Mucosa of rectum (tissue), 2 donors: ENCODE results near the gene TBX2.
"Not testable (repeated sequence)": the region's sequence is repeated elsewhere in the genome, so short reads cannot be mapped to it uniquely, and the experiment has no call there.

Source experiments
- H3K27ac ChIP-seq, 2 donors: one replicate each; pipeline ENCODE4 v1.7.0; 2013; ENCODE audit warnings: inconsistent platforms in 2 of 2, low read depth in 2 of 2, low read length in 2 of 2
- H3K27me3 ChIP-seq, 2 donors: one replicate each; pipeline ENCODE4 v1.7.0; 2013; ENCODE audit warnings: low read length in 2 of 2; ENCODE audit not compliant: control insufficient read depth in 2 of 2, insufficient read depth in 2 of 2
- H3K36me3 ChIP-seq, 2 donors: one replicate each; pipeline ENCODE4 v1.7.0; 2013; ENCODE audit warnings: low read length in 2 of 2; ENCODE audit not compliant: control insufficient read depth in 2 of 2, insufficient read depth in 2 of 2
- H3K4me1 ChIP-seq, 2 donors: one replicate each; pipeline ENCODE4 v1.7.0; 2013; ENCODE audit warnings: low read length in 2 of 2, mild to moderate bottlenecking in 1 of 2; ENCODE audit not compliant: control insufficient read depth in 2 of 2, insufficient read depth in 2 of 2
- H3K4me3 ChIP-seq, 2 donors: one replicate each; pipeline ENCODE4 v1.7.0; 2013; ENCODE audit warnings: low read length in 2 of 2
- H3K9ac ChIP-seq, 2 donors: one replicate each; pipeline ENCODE4 v1.7.0; 2013; ENCODE audit warnings: low read length in 2 of 2, low read depth in 1 of 2, mild to moderate bottlenecking in 1 of 2
- H3K9me3 ChIP-seq, 2 donors: one replicate each; pipeline ENCODE4 v1.7.0; 2013; ENCODE audit warnings: low read length in 2 of 2; ENCODE audit not compliant: control insufficient read depth in 2 of 2
- donor health status: healthy.
- donor health status: Normal muscosa, but diverticular disease.

Gene TBX2

DNA sequence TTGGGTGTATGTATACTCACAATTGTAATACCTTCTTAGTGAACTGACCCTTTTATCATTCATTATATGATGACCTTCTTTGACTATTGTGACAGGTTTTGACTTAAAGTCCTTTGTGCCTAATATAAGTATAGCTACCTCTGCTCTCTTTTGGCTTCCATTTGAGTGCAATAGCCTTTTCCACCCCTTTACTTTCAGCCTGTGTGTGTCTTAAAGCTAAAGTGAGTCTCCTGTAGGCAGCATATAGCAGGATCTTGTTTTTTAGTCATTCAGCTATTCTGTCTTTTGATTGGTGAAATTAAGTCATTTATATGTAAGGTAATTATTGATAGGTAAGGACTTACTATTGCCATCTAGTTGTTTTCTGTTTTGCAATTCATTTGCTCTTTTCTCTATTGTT lies 36.6 kb downstream of the TBX2 start:
- Histone ChIP-seq H3K27me3 (no peaks in the 10 kb centered on the region), H3K9me3 (peaks cover 0 to 4% of the 10 kb centered on the region in 2 donors), H3K4me1 (no peaks in the 10 kb centered on the region), H3K9ac (no peak overlapping the region), H3K27ac (no peak overlapping the region), H3K4me3 (no peak overlapping the region), H3K36me3 (no peaks in the 10 kb centered on the region)

DNA sequence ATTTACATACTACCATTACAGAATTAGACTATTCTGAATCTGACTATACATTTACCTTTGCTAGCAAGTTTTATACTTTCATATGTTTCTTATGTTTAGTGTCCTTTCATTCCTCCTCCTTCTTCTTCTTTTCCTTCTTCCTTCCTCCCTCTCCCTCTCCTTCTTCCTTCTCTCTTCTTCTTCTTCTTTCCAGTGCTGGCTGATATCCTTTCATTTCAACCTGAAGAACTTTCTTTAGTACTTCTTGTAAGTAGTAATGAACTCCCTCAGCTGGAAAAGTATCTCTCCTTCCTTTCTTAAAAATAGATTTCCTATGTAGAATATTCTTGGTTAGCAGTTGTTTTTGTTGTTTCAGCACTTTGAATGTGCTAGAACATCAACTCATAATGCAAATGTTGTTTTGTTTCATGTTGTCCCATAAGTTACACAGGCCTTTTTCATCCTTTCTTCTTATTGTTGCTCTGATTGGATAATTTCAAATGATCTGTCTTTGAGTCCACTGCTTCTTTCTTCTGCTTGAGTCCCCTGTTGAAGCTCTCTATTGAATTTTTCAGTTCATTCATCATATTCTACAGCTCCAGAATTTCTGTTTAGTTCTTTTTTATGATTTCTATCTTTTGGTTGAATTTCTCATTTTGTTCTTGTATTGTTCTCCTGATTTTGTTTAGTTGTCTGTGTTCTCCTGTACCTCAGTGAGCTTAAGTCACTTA lies 37.5 kb downstream of the TBX2 start:
- Histone ChIP-seq H3K4me1 (no peaks in the 10 kb centered on the region), H3K27ac (no peak overlapping the region), H3K9me3 (peaks cover 0 to 4% of the 10 kb centered on the region in 2 donors), H3K9ac (no peak overlapping the region), H3K4me3 (no peak overlapping the region), H3K36me3 (no peaks in the 10 kb centered on the region), H3K27me3 (no peaks in the 10 kb centered on the region)

DNA sequence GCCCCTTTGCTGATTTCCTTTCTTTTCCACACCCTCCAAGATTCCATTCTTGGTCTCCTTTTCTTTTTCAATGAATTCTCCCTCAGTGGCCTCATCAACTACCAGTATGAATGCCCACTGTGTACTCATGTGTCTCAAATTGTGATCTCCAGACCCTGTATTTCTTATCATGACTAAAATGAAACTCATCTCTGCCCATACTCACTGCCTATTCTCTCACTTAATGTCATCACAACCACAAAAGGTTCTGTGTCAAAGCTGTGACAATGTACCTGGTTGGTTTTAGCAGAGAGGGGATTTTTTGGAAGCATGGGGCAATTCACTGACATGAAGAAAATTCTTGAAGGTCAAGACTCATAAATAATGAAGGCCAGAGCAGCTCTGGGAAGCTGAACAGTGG lies 41.1 kb downstream of the TBX2 start:
- H3K4me1 ChIP-seq, result peaks cover 0 to 3% of the 10 kb centered on the region in 2 donors
- H3K36me3 ChIP-seq, result no peaks in the 10 kb centered on the region
- H3K9me3 ChIP-seq, result peaks cover 0 to 4% of the 10 kb centered on the region in 2 donors
- no peak overlapping the region for H3K9ac ChIP-seq
- H3K4me3 ChIP-seq, result no peak overlapping the region
- H3K27me3 ChIP-seq, result no peaks in the 10 kb centered on the region
- no peak overlapping the region for H3K27ac ChIP-seq

- H3K4me3 ChIP-seq, H3K27ac ChIP-seq, H3K9ac ChIP-seq, H3K36me3 ChIP-seq, H3K9me3 ChIP-seq, H3K27me3 ChIP-seq, H3K4me1 ChIP-seq: not testable (repeated sequence)
Observed at GRCh38 chr17:61441507-61441906, 41.9 kb downstream of the TBX2 start.

GRCh38 chr17:61442136-61442775 lies 42.6 kb downstream of the TBX2 start:
- Histone ChIP-seq H3K27me3 (no peaks in the 10 kb centered on the region), H3K36me3 (no peaks in the 10 kb centered on the region), H3K9me3 (no peaks in the 10 kb centered on the region), H3K27ac (no peak overlapping the region), H3K4me3 (no peak overlapping the region), H3K9ac (no peak overlapping the region), H3K4me1 (peaks cover 0 to 3% of the 10 kb centered on the region in 2 donors)

DNA sequence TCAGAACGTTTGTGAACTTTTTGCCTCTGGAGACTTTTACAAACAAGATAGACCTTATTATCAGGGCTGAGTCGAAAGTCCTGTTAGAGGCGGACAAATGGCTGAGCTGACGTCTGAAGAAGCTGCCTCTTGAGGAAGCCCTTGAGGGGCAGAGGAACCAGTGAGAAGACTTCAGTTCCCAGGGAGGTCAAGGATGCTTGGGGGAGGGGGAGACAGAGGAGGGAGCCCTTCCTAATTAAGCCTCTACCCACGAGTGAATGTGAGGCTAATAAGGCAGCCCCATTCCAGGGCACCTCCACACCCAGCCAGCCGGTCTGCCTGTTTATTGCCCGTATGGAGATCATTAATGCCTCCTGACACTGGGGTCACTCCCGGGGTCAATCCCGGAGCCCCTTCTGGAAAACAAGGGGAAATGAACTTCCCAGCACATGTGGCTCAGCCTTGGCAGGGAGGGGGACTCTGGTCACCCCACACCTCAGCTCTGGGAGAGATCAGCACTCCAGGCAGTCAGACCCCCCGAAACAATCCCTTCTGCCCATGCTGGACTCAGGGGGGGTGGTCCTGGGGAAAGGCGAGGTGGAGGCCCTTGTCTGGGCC lies 43.3 kb downstream of the TBX2 start:
- Histone ChIP-seq H3K9me3 (no peaks in the 10 kb centered on the region), H3K9ac (no peak overlapping the region), H3K4me1 (peaks cover 0 to 3% of the 10 kb centered on the region in 2 donors), H3K27ac (no peak overlapping the region), H3K4me3 (no peak overlapping the region), H3K27me3 (no peaks in the 10 kb centered on the region), H3K36me3 (no peaks in the 10 kb centered on the region)

- Histone ChIP-seq H3K27me3 (peaks cover 0 to 5% of the 10 kb centered on the region in 2 donors), H3K9me3 (no peaks in the 10 kb centered on the region), H3K9ac (no peak overlapping the region), H3K4me1 (peaks cover 0 to 3% of the 10 kb centered on the region in 2 donors), H3K4me3 (no peak overlapping the region), H3K36me3 (no peaks in the 10 kb centered on the region), H3K27ac (no peak overlapping the region)
Observed at GRCh38 chr17:61443475-61443882, 43.8 kb downstream of the TBX2 start.

GRCh38 chr17:61444075-61444474 lies 44.4 kb downstream of the TBX2 start:
- Histone ChIP-seq H3K4me3 (no peak overlapping the region), H3K9ac (no peak overlapping the region), H3K27ac (no peak overlapping the region), H3K36me3 (no peaks in the 10 kb centered on the region), H3K27me3 (peaks cover 0 to 5% of the 10 kb centered on the region in 2 donors), H3K4me1 (peaks cover 0 to 3% of the 10 kb centered on the region in 2 donors), H3K9me3 (no peaks in the 10 kb centered on the region)

GRCh38 chr17:61444831-61445230 lies 45.2 kb downstream of the TBX2 start:
- H3K4me3 ChIP-seq, result no peak overlapping the region
- H3K9me3 ChIP-seq, result no peaks in the 10 kb centered on the region
- H3K4me1 ChIP-seq, result peaks cover 0 to 3% of the 10 kb centered on the region in 2 donors
- H3K9ac ChIP-seq, result no peak overlapping the region
- no peak overlapping the region for H3K27ac ChIP-seq
- H3K36me3 ChIP-seq, result no peaks in the 10 kb centered on the region
- H3K27me3 ChIP-seq, result peaks cover 0 to 5% of the 10 kb centered on the region in 2 donors

GRCh38 chr17:61447358-61447757 lies 47.7 kb downstream of the TBX2 start:
- no peak overlapping the region for H3K9ac ChIP-seq
- no peaks in the 10 kb centered on the region for H3K36me3 ChIP-seq
- no peaks in the 10 kb centered on the region for H3K9me3 ChIP-seq
- H3K27me3 ChIP-seq, result peaks cover 10 to 17% of the 10 kb centered on the region in 2 donors
- H3K4me3 ChIP-seq, result no peak overlapping the region
- H3K27ac ChIP-seq, result no peak overlapping the region
- peaks cover 3 to 4% of the 10 kb centered on the region in 2 donors for H3K4me1 ChIP-seq
